Liver (tissue), 9 donors: ENCODE results near the gene ATCAY. TPM values are rescaled to one million over a fixed set of nuclear protein-coding genes. Genes with fewer than 3 reads are reported as not detected.
"Not testable (repeated sequence)": the region's sequence is repeated elsewhere in the genome, so short reads cannot be mapped to it uniquely, and the experiment has no call there.

Experiments
- DNase-seq: peaks from one replicate; pipeline ENCODE4 v3.0.0-alpha.2; 2017; ENCODE audit warnings: low spot score
- H3K27ac ChIP-seq, 2 donors: one replicate each; pipeline ENCODE4 v1.7.0; 2013; ENCODE audit warnings: inconsistent platforms in 2 of 2, low read length in 2 of 2, control low read depth in 1 of 2, low read depth in 1 of 2, mild to moderate bottlenecking in 1 of 2
- H3K27me3 ChIP-seq, 4 donors: one replicate each; pipeline versions ENCODE4 v1.6.1 to v1.7.0; 2013; ENCODE audit warnings: low read length in 3 of 4, inconsistent platforms in 1 of 4, mild to moderate bottlenecking in 1 of 4, moderate library complexity in 1 of 4; ENCODE audit not compliant: control insufficient read depth in 4 of 4, insufficient read depth in 4 of 4
- H3K36me3 ChIP-seq, 4 donors: one replicate each; pipeline versions ENCODE4 v1.6.1 to v1.7.0; 2013; ENCODE audit warnings: low read length in 3 of 4, mild to moderate bottlenecking in 3 of 4, low read depth in 1 of 4, moderate library complexity in 1 of 4; ENCODE audit not compliant: control insufficient read depth in 4 of 4, insufficient read depth in 3 of 4
- H3K4me1 ChIP-seq, 4 donors: one replicate each; pipeline versions ENCODE4 v1.6.1 to v1.7.0; 2013; ENCODE audit warnings: low read length in 3 of 4, mild to moderate bottlenecking in 3 of 4, moderate library complexity in 1 of 4; ENCODE audit not compliant: control insufficient read depth in 4 of 4, insufficient read depth in 4 of 4
- H3K4me3 ChIP-seq, 3 donors: one replicate each; pipeline versions ENCODE4 v1.6.1 to v1.7.0; 2013; ENCODE audit warnings: low read length in 3 of 3, control low read depth in 1 of 3, low read depth in 1 of 3, mild to moderate bottlenecking in 1 of 3
- H3K9ac ChIP-seq, 2 donors: one replicate each; pipeline ENCODE4 v1.7.0; 2013; ENCODE audit warnings: low read length in 2 of 2, mild to moderate bottlenecking in 2 of 2, moderate library complexity in 2 of 2, control low read depth in 1 of 2, low read depth in 1 of 2
- H3K9me3 ChIP-seq, 4 donors: one replicate each; pipeline versions ENCODE4 v1.6.1 to v1.7.0; 2013; ENCODE audit warnings: low read length in 3 of 4; ENCODE audit not compliant: control insufficient read depth in 4 of 4
- ATF3 ChIP-seq: IDR thresholded peaks from 2 replicates; pipeline ENCODE4 v1.6.1; 2016; ENCODE audit warnings: antibody characterized with exemption
- CTCF ChIP-seq: fragments of 150-350 bp; IDR thresholded peaks from 2 replicates; pipeline ENCODE4 v1.5.1; 2017; ENCODE audit warnings: improper control_type of control experiment, low read depth, low read length; ENCODE audit not compliant: missing input control
- EGR1 ChIP-seq, 2 donors: IDR thresholded peaks; 2 replicates each; pipeline ENCODE4 v1.6.1; 2016 to 2018; ENCODE audit warnings: antibody characterized with exemption in 2 of 2, low read depth in 2 of 2
- FOXA1 ChIP-seq: IDR thresholded peaks from 2 replicates; pipeline ENCODE4 v1.6.1; 2016; ENCODE audit warnings: antibody characterized with exemption
- FOXA2 ChIP-seq: IDR thresholded peaks from 2 replicates; pipeline ENCODE4 v1.6.1; 2016; ENCODE audit warnings: antibody characterized with exemption
- GABPA ChIP-seq, 2 donors: IDR thresholded peaks in 1 of 2; conservative IDR thresholded peaks in 1 of 2; 2 replicates each; pipeline ENCODE4 v1.6.1; 2016; ENCODE audit warnings: antibody characterized with exemption in 2 of 2, mild to moderate bottlenecking in 1 of 2, moderate library complexity in 1 of 2
- HNF4A ChIP-seq, 2 donors: conservative IDR thresholded peaks; 2 replicates each; pipeline ENCODE4 v1.6.1; 2016; ENCODE audit warnings: antibody characterized with exemption in 2 of 2, mild to moderate bottlenecking in 2 of 2
- HNF4G ChIP-seq: IDR thresholded peaks from 2 replicates; pipeline ENCODE4 v1.6.1; 2016; ENCODE audit warnings: antibody characterized with exemption
- JUND ChIP-seq, 2 donors: IDR thresholded peaks; 2 replicates each; pipeline ENCODE4 v1.6.1; 2016; ENCODE audit warnings: antibody characterized with exemption in 2 of 2
- MAX ChIP-seq: IDR thresholded peaks from 2 replicates; pipeline ENCODE4 v1.6.1; 2016; ENCODE audit warnings: antibody characterized with exemption
- NR2F2 ChIP-seq: IDR thresholded peaks from 2 replicates; pipeline ENCODE4 v1.6.1; 2016; ENCODE audit warnings: antibody characterized with exemption
- RAD21 ChIP-seq, 2 donors: IDR thresholded peaks; 2 replicates each; pipeline ENCODE4 v1.6.1; 2016; ENCODE audit warnings: antibody characterized with exemption in 2 of 2, mild to moderate bottlenecking in 2 of 2
- REST ChIP-seq: IDR thresholded peaks from 2 replicates; pipeline ENCODE4 v1.6.1; 2016; ENCODE audit warnings: antibody characterized with exemption, mild to moderate bottlenecking
- RXRA ChIP-seq, 2 donors: IDR thresholded peaks; 2 replicates each; pipeline ENCODE4 v1.6.1; 2017 to 2018; ENCODE audit warnings: antibody characterized with exemption in 2 of 2, mild to moderate bottlenecking in 1 of 2
- SP1 ChIP-seq: IDR thresholded peaks from 2 replicates; pipeline ENCODE4 v1.6.1; 2018; ENCODE audit warnings: antibody characterized with exemption, mild to moderate bottlenecking
- TAF1 ChIP-seq: conservative IDR thresholded peaks from 2 replicates; pipeline ENCODE4 v1.6.1; 2016; ENCODE audit warnings: antibody characterized with exemption, mild to moderate bottlenecking
- YY1 ChIP-seq: IDR thresholded peaks from 2 replicates; pipeline ENCODE4 v1.6.1; 2016; ENCODE audit warnings: antibody characterized with exemption, mild to moderate bottlenecking
- WGBS: extraction: QIAGEN DNeasy Blood & Tissue Kit; methylation state at CpG from one replicate; pipeline ENCODE4 v1.1.7; 2013; 5-methylcytosine and 5-hydroxymethylcytosine counted together
- polyA plus RNA-seq, 2 donors: library from polyadenylated mRNA; stranded (reverse) in 1 of 2; unstranded in 1 of 2; fragments of 200-250 nt in 1 of 2; fragments of >200 nt in 1 of 2; fragmentation: Nextera tagmentation in 1 of 2; extraction: Ambion mirVana in 1 of 2; gene quantifications; one replicate each; pipeline versions ENCODE4 v1.2.1 to v1.2.3, GENCODE V29; 2013 to 2015
- total RNA-seq, 2 donors: library from RNA; depleted of rRNA; stranded (reverse); fragments of >200 nt; gene quantifications; one replicate each; pipeline ENCODE4 v1.2.3, GENCODE V29; 2014
- donor health status: healthy.
- donor health status: healthy.
- donor health status: healthy.
- donor health status: healthy.
- donor health status: healthy.

Gene ATCAY
- total and polyA plus RNA-seq, 4 donors, result not detected

- TF ChIP-seq HNF4A (conservative IDR thresholded peaks at IDR 0.05) (no peak), FOXA1 (no peak), ATF3 (no peak), HNF4G (no peak), CTCF (no peak), TAF1 (no peak), RAD21 (IDR thresholded peaks at IDR 0.05) (no peak), GABPA (IDR thresholded peaks at IDR 0.05 in 1 of 2, conservative IDR thresholded peaks at IDR 0.05 in 1 of 2) (no peak), MAX (no peak)
- Histone ChIP-seq H3K9me3 (no peaks in the 10 kb centered on the region), H3K9ac (no peak overlapping the region), H3K36me3 (peaks cover 2 to 21% (median 10%) of the 10 kb centered on the region in 4 donors), H3K4me3 (no peak overlapping the region), H3K27ac (no peak overlapping the region), H3K27me3 (no peaks in the 10 kb centered on the region), H3K4me1 (peaks cover 0 to 1% (median 0%) of the 10 kb centered on the region in 4 donors)
- 89% methylated on average over 12 of the region's 12 CpGs for WGBS
- no peak for DNase-seq
Measured at GRCh38 chr19:3954107-3954506, 73.6 kb downstream of the ATCAY start.

GRCh38 chr19:3955276-3955675, 74.8 kb downstream of the ATCAY start:
- not testable (repeated sequence) for DNase-seq, H3K27ac ChIP-seq, H3K9me3 ChIP-seq, H3K4me3 ChIP-seq, H3K9ac ChIP-seq, H3K4me1 ChIP-seq, H3K27me3 ChIP-seq
- WGBS, result 86% methylated on average over 13 of the region's 13 CpGs
- peaks cover 2 to 31% (median 19%) of the 10 kb centered on the region in 4 donors for H3K36me3 ChIP-seq

GRCh38 chr19:3955688-3956087, 75.2 kb downstream of the ATCAY start:
- no peaks in the 10 kb centered on the region for H3K9me3 ChIP-seq
- DNase-seq, result no peak
- H3K9ac ChIP-seq, result no peak overlapping the region
- peaks cover 2 to 32% (median 22%) of the 10 kb centered on the region in 4 donors for H3K36me3 ChIP-seq
- no peak overlapping the region for H3K27ac ChIP-seq
- peaks cover 0 to 1% (median 0%) of the 10 kb centered on the region in 4 donors for H3K4me1 ChIP-seq
- no peak overlapping the region for H3K4me3 ChIP-seq
- no peaks in the 10 kb centered on the region for H3K27me3 ChIP-seq
- 93% methylated on average over 10 of the region's 10 CpGs for WGBS
- TF ChIP-seq CTCF (no peak), ATF3 (no peak), GABPA (IDR thresholded peaks at IDR 0.05 in 1 of 2, conservative IDR thresholded peaks at IDR 0.05 in 1 of 2) (no peak), FOXA1 (no peak), HNF4G (no peak), FOXA2 (no peak), HNF4A (conservative IDR thresholded peaks at IDR 0.05) (no peak), EGR1 (IDR thresholded peaks at IDR 0.05; ENCODE audit: low read depth in 2 of 2) (no peak), MAX (no peak), YY1 (no peak), JUND (IDR thresholded peaks at IDR 0.05) (no peak), NR2F2 (no peak), REST (no peak), RAD21 (IDR thresholded peaks at IDR 0.05) (no peak), SP1 (no peak), RXRA (IDR thresholded peaks at IDR 0.05) (no peak)
